ENCODE results near the gene WDR31.

Gene WDR31

DNA sequence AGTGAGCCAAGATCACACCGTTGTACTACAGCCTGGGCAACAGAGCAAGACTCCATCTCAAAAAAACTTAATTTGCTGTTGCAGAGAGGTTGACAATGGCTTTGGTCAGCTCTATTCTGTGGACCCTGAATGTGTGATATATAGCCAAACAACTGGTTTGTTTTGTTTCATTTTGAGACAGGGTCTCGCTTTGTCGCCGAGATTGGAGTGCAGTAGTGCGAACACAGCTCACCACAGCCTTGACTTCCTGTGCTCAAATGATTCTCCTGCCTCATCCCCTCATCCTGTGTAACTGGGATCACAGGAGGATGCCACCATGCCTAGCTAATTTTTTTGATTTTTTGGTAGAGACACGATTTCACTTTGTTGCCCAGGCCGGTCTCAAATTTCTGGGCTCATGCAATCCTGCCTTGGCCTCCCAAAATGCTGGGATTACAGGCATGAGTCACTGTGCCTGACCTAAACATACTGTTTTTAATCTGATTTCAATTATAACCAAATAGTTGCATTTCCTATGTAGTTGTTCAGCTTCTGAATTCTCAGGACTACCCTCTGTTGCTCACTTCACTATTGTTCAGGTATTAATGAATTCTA, 46.7 kb downstream of the WDR31 start:
- TF ChIP-seq FOXM1 (IDR thresholded peaks at IDR 0.05; ENCODE audit: borderline replicate concordance) (no peak), SUZ12 (IDR thresholded peaks at IDR 0.05) (no peak), CTBP1 (IDR thresholded peaks at IDR 0.05; ENCODE audit: borderline replicate concordance) (no peak), L3MBTL2 (conservative IDR thresholded peaks at IDR 0.05) (no peak), FOXK2 (IDR thresholded peaks at IDR 0.05) (no peak)
- ChIA-PET POLR2A (no interaction called here), CTCF (no interaction called here)
- DNase-seq (ENCODE audit: extremely low spot score) = no peak

DNA sequence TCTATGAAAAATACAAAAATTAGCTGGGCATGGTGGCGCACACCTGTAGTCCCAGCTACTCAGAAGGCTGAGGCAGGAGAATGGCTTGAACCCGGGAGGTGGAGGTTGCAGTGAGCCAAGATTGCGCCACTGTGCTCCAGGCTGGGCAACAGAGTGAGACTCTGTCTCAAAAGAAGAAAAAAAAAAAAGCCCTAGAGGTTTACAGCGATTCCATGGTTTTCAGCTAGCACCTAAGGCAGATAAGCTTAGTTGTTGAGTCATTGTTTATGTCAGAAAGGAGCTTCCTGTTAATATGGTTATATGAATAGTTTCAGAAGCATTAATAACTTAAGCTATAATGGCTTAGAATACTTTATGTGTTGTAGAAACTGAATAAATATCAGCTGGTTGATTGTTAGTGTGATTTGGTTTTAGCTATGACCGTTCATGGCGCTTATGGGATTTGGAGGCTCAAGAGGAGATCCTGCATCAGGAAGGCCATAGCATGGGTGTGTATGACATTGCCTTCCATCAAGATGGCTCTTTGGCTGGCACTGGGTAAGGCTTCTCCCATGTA, 49.9 kb downstream of the WDR31 start:
- POLR2A ChIA-PET = no interaction called here
- CTCF ChIA-PET = no interaction called here
- TF ChIP-seq HDGF (IDR thresholded peaks at IDR 0.05; ENCODE audit: borderline replicate concordance) = no peak
- TF ChIP-seq SUZ12 (IDR thresholded peaks at IDR 0.05) = no peak
- TF ChIP-seq L3MBTL2 (conservative IDR thresholded peaks at IDR 0.05) = no peak
- TF ChIP-seq, protein P1, sequence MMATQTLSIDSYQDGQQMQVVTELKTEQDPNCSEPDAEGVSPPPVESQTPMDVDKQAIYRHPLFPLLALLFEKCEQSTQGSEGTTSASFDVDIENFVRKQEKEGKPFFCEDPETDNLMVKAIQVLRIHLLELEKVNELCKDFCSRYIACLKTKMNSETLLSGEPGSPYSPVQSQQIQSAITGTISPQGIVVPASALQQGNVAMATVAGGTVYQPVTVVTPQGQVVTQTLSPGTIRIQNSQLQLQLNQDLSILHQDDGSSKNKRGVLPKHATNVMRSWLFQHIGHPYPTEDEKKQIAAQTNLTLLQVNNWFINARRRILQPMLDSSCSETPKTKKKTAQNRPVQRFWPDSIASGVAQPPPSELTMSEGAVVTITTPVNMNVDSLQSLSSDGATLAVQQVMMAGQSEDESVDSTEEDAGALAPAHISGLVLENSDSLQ (IDR thresholded peaks at IDR 0.05) = no peak

GRCh38 chr9:113289091-113289490, 51.0 kb downstream of the WDR31 start:
- DNase-seq (ENCODE audit: extremely low spot score) = no peak
- no peak for TF ChIP-seq NFRKB (IDR thresholded peaks at IDR 0.05)
- no peak for TF ChIP-seq FOXM1 (IDR thresholded peaks at IDR 0.05; ENCODE audit: borderline replicate concordance)
- TF ChIP-seq ELF4 (IDR thresholded peaks at IDR 0.05) = no peak
- TF ChIP-seq, protein P1 (IDR thresholded peaks at IDR 0.05) = no peak
- TF ChIP-seq SP1 (IDR thresholded peaks at IDR 0.05) = no peak
- TF ChIP-seq FOXK2 (IDR thresholded peaks at IDR 0.05) = no peak
- TF ChIP-seq BHLHE40 (IDR thresholded peaks at IDR 0.05; ENCODE audit: borderline replicate concordance) = no peak
- no peak for TF ChIP-seq CTBP1 (IDR thresholded peaks at IDR 0.05; ENCODE audit: borderline replicate concordance)
- ChIA-PET POLR2A (no interaction called here), CTCF (no interaction called here)

More for the DNA sequence above, 49.9 kb downstream of the WDR31 start:
- no peak for DNase-seq (ENCODE audit: extremely low spot score)

DNA sequence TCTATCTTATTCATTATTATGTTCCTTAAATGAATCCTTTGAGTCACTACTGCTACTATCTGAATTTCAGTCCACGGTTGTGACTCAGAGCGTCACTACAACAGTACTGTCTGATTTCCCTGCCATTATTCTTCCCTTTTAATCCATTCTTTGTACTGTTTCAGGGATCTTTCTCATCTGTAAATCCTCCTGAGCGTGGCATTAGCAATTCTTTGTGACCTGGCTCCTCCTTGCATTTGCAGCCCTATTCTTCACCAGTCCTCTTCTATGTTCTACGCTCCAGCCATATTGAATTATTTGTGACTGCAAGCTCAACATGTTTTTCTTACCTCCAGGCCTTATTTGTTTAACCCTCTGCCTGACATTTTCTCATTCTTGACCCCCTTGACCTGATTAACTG, 58.7 kb downstream of the WDR31 start:
- ChIA-PET CTCF (no interaction called here), POLR2A (interaction anchor here (1.1 kb wide), 1 partner anchor 129 kb away, joined by 3 read pairs; the partner anchor contains the start of genes C9orf43 and POLE3)
- DNase-seq (ENCODE audit: extremely low spot score) = no peak
- TF ChIP-seq ARNT (IDR thresholded peaks at IDR 0.05) = no peak
- no peak for TF ChIP-seq FOXA1 (IDR thresholded peaks at IDR 0.05)
- TF ChIP-seq SUZ12 (IDR thresholded peaks at IDR 0.05) = no peak
- no peak for TF ChIP-seq NFRKB (IDR thresholded peaks at IDR 0.05)
- TF ChIP-seq CTBP1 (IDR thresholded peaks at IDR 0.05; ENCODE audit: borderline replicate concordance) = no peak
- TF ChIP-seq, protein P1 (IDR thresholded peaks at IDR 0.05) = no peak
- TF ChIP-seq L3MBTL2 (conservative IDR thresholded peaks at IDR 0.05) = no peak
- no peak for TF ChIP-seq SP1 (IDR thresholded peaks at IDR 0.05)

DNA sequence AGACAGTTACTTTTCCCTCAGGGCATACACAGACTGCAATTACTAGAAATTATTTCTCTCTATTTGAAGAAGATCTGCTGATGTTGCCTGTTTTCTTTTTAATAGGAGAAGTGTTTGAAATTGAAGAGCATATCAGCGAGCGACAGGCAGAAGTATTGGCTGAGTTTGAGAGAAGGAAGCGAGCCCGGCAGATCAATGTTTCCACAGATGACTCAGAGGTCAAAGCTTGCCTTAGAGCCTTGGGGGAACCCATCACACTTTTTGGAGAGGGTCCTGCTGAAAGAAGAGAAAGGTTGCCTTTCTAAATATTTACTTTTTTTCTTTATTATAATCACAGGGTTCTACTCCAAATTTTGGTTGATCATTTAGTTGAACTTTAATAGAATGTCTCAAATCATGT, 61.2 kb downstream of the WDR31 start:
- TF ChIP-seq ZNF384 (IDR thresholded peaks at IDR 0.05) (no peak), NFRKB (IDR thresholded peaks at IDR 0.05) (no peak), HDGF (IDR thresholded peaks at IDR 0.05; ENCODE audit: borderline replicate concordance) (no peak), L3MBTL2 (conservative IDR thresholded peaks at IDR 0.05) (no peak), FOXA1 (IDR thresholded peaks at IDR 0.05) (no peak), LEF1 (IDR thresholded peaks at IDR 0.05; ENCODE audit: borderline replicate concordance) (no peak), BHLHE40 (IDR thresholded peaks at IDR 0.05; ENCODE audit: borderline replicate concordance) (no peak), ELF4 (IDR thresholded peaks at IDR 0.05) (no peak), ARNT (IDR thresholded peaks at IDR 0.05) (no peak), FOXK2 (IDR thresholded peaks at IDR 0.05) (no peak), CTBP1 (IDR thresholded peaks at IDR 0.05; ENCODE audit: borderline replicate concordance) (no peak), TARDBP (IDR thresholded peaks at IDR 0.05) (no peak)
- TF ChIP-seq, protein P1 (IDR thresholded peaks at IDR 0.05) = no peak
- no peak for DNase-seq (ENCODE audit: extremely low spot score)
- ChIA-PET CTCF (no interaction called here), POLR2A (no interaction called here)
